Stimulated activated CD8-positive, alpha-beta memory T cell treated with anti-CD3 and anti-CD28 coated beads, Interleukin-15, amount 100 ng/mL, for 24 hours (primary cell): Measurements from ENCODE around the gene HNRNPAB.
"Not testable (repeated sequence)": the region's sequence is repeated elsewhere in the genome, so short reads cannot be mapped to it uniquely, and the experiment has no call there.

Experiments
- DNase-seq: peaks from one replicate; pipeline ENCODE4 v3.0.0-alpha.2; 2020; ENCODE audit warnings: low read depth

Gene HNRNPAB

DNA sequence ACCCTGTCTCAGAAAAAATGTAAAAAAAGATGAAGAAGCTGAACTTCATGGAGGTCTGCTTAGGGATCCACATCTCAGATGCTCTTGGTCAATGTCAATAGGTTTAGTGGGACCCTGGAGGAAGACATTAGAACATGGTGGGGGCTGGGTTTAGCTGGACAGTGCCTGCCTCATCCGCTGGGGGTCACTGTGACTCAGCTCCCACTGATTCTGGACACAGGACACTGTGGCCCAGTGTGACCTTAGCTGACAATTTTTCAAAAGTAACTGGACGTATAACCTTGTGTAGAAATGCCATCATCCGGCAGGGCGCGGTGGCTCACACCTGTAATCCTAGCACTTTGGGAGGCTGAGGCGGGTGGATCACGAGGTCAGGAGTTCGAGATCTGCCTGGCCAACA, 7.3 kb upstream of the HNRNPAB start:
- no peak for DNase-seq

DNA sequence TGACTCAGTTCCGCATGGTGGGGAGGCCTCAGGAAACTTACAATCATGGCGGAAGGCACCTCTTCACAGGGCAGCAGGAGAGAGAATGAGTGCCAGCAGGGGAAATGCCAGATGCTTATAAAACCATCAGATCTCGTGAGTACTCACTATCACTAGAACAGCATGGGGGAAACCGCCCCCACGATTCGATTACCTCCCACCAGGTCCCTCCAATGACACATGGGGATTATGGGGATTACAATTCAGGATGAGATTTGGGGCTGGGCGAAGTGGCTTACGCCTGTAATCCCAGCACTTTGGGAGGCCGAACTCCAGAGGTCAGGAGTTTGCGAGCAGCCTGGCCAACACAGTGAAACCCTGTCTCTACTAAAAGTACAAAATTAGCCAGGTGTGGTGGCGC, 6.2 kb upstream of the HNRNPAB start:
- not testable (repeated sequence) for DNase-seq

DNA sequence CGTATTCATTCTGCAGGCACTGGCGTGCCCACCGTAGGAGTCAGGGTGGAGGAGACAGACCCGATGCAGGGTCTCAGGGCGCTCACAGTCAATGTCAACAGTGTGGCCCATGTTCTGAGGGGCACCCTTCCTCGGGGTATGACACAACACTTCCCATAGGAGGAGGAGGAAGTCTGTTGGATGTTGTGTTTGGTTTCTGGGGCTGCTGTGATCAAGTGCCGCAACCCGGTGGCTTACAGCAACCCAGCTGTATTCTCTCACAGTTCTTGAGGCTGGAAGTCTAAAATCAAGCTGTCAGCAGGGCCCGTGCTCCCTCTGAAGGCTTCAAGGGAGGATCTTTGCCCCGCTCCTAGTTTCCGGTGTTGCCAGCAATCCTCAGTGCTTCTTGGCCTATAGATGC, 5.6 kb upstream of the HNRNPAB start:
- no peak for DNase-seq

DNA sequence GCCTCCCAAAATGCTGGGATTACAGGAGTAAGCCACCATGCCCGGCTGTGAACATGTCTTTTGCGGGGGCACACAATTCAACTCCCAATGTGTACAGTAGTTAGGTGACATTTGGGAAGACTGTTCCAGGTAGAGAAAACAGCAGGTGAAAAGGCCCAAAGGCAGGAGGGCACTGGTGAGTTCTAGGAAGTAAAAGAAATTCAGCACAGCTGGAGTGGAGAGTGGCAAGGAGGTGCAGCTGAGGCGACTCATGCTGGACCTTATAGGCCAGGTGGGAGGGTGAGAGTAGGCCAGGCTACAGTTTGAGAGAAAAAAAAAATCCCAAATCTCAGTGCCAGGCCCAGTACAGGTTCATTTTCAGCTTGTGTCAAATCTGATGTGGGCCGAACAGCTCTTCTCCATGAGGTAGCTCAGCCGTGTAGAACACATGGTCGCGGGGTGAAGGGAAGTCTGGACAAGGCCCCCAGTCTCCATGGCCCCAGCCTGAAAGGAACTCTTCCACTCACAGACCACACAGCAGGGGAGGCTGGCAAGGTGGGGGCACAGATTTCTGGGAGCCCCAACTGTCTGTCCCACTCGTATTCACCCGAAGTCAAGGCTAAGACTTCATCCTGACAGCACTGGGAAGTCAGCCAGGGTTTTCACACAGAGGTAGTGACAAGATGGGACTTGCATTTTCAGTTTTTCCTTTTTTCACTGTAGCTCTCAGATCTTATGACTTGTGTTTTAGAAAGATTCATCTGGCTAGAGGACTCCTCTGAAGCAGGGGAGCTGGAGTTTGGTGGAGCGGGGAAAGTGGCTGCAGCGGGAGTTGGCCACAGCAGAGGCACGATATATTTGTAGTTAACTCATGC, 4.5 kb upstream of the HNRNPAB start:
- DNase-seq = no peak

DNA sequence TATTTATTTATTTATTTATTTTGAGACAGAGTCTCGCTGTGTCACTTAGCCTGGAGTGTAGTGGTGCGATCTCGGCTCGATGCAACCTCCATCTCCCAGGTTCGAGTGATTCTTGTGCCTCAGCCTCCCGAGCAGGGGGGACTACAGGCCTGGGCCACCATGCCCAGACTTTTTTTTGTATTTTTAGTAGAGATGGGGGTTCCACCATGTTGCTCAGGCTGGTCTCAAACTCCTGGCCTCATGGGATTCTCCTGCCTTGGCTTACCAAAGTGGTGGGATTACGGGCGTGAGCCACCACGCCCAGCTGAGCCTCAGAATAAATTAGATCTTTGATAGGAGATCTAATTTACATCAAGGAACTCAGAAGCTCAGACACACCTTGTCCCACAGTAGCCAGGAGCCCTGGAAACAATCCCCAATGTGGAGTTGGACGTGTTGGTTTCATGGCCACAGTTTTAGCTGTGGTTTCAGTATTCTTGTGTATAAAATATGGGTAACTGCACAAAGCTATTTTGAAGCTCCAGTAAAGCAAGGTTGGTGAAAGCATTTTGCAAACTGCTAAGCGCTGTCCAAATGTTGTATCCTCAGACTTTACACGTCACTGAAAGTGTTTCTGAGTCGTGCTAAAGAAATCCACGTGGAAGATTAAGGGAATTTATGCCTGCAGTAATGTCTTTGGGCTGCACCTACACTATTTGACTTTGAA, 3.0 kb upstream of the HNRNPAB start:
- DNase-seq = no peak

DNA sequence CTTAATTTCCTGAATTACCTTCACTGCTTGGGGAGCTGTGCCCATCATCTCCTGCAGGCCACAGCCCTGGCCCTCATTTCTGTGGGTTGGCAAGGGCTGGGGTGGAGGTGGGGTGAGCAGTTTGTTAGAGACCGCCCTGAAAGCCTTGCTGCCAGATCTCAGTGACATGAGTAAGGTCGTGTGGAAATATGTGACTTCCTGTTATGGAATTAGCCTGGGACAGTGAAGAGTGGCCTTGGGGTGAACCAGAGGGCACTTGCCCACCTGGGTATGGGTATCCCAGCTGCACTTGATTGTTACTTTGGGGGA, 2.5 kb upstream of the HNRNPAB start:
- DNase-seq = no peak

DNA sequence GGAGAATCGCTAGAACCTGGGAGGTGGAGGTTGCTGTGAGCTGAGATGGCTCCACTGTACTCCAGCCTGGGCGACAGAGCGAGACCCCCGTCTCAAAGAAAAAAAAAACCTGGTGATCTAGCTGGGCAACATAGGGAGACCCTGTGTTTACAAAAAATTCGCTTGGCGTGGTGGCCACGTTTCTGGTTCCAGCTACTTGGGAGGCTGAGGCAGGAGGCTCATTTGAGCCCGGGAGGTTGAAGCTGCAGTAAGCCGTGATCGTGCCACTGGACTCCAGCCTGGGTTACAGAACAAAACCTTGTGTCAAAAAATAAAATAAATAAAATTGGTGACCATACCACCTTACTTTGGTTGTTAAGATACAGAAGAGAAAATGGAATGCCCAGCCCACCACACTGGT, 1.8 kb upstream of the HNRNPAB start:
- no peak for DNase-seq

DNA sequence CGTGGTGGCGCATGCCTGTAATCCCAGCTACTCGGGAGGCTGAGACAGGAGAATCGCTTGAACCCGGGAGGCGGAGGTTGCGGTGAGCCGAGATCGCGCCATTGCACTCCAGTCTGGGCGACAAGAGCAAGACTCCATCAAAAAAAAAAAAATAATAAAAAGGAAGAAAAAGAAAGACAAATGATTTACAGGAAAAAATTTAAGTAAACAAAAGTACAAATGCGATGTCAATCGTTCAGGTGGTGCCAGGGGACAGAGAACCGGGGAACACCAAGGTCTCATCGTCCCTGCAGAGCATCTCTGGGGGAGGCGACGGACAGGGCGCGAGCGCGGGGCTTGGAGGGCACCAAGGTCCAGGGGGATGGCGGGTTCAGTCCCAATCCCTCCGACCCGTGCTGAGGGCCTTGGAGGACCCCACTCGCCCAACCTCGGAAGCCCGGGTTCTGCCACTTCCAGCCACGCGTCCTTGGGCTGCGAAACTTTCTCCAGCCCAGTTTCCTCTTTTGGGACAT, 607 bp upstream of the HNRNPAB start:
- no peak for DNase-seq

DNA sequence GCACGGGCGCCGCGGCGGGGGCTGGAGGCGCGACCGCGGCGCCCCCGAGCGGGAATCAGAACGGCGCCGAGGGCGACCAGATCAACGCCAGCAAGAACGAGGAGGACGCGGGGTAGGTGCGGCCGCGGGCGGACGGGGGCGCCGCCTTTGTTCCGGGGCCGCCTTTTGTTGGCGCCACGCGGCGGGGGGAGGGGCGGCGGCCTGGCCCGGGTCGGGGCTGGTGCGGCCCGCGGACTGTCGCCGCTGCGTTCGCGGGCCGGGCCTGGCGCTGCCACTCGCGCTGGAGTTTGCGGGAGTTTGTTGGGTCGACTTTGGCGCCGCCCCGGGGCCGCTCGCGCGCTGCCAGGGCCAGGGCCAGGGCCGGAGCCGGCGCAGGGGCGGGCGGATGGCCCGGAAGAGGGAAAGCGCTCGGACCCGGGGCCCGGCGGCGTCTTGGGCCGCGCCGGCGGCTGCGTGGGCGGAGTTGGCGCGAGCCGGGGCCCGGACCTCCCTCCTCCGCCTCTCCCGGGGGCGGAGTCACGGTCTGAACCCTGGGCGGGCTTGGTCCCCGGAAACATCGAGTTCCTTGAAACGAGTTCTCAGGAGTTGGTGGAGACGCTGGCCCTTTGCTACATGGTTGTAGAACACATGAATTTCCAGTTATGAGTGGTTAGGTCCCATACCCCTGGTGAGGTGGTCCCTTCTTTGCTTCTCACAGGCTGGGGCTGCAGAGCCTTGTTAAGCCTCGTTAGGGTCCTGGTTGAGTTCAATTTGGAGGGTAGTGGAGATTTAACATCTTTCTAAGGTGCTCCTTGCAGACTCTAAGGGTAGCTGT, 809 bp downstream of the HNRNPAB start:
- peak; percentile 52 for DNase-seq

DNA sequence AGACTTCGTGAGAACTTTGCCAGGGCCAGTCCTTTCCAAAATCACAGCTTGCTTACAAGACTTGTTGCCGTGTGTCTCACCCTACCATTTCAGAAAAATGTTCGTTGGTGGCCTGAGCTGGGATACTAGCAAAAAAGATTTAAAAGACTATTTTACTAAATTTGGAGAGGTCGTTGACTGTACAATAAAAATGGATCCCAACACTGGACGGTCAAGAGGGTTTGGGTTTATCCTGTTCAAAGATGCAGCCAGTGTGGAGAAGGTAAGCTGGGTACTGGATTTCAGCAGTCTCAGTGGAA, 1.4 kb downstream of the HNRNPAB start:
- no peak for DNase-seq

DNA sequence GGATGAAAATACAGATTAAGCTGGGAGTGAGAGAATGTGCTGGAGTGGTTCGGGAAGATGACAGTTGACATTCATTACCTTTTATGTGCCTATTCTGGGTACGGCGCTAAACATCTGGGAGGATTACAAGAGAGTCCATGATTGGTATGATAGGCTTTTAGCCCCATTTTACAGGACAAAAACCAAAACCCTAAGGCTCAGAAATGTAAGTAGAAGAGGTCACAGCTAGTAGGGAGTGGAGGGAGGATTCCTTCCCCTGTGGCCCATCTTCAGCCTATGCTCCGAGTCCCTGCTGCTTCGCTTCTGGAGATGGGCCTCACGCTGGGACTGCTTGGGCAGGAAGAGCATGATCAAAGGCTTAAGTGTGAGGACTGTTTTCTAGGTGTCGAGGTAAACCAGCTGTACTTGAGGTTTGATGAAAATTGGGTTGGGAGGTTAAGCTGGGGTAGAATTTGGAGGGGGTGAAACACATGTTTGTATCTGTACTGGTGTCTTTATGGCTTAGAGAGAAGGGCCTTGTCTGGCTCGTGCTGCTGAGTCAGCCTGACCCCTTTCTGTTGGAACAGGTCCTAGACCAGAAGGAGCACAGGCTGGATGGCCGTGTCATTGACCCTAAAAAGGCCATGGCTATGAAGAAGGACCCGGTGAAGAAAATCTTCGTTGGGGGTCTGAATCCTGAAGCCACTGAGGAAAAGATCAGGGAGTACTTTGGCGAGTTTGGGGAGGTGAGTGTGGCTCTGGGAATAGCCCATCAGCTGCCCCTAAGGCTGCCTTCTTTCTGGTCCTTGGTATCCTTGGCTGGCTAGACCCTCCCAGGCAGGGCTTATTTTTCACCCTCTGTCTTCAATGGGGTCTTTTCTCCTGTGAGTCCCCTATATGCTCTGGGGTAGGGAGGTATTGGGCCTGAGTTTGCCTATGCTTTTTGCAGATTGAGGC, 2.1 kb downstream of the HNRNPAB start:
- no peak for DNase-seq

DNA sequence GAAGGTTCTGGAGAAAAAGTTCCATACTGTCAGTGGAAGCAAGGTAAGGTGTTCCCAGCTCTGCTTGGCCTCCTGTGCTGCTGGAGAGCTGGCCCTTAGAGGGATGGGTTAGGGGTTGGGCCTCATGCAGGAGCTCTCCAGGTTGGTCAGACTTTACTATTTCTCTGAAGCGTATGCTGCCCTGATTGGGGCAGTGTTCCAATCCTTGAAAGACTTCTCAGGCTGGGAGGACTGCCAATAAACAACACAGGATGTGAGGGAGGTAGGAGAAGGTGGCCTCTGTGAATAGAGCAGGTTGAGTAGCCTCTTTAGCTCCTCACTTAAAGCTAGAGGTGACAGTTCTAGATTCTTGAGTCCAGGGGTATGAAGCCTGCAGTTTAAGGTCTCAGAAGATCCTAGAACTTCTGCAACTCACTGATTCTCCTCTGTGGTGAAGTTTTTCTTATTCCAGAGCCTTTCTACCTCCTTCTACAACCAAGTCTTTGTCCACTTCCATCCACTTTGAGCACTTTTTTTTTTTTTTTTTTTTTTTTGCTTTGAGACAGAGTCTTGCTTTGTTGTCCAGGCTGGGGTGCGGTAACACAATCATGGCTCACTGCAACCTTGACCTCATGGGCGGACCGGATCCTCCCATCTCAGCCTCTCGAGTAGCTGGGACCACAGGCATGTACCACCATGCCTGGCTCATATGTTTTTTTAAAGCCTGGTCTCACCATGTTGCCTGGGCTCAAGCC, 3.0 kb downstream of the HNRNPAB start:
- DNase-seq = no peak

DNA sequence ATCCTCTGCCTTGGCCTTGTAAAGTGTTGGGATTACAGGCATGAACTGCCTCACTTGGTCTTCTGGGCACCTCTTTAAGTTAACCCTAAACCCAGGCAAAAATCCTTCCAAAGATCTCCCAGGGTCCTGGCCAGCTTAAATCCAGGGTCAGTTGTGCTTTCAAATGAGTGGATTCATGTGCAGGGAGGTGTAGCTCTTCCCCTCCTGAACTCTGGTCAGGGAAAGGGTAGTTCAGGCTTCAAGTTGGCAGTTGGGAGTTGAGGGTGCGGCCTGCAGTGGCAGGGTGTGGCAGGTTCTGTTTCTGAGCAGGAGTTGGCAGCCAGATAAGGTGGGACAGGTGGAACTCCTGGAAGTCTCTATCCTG, 3.6 kb downstream of the HNRNPAB start:
- DNase-seq = no peak

DNA sequence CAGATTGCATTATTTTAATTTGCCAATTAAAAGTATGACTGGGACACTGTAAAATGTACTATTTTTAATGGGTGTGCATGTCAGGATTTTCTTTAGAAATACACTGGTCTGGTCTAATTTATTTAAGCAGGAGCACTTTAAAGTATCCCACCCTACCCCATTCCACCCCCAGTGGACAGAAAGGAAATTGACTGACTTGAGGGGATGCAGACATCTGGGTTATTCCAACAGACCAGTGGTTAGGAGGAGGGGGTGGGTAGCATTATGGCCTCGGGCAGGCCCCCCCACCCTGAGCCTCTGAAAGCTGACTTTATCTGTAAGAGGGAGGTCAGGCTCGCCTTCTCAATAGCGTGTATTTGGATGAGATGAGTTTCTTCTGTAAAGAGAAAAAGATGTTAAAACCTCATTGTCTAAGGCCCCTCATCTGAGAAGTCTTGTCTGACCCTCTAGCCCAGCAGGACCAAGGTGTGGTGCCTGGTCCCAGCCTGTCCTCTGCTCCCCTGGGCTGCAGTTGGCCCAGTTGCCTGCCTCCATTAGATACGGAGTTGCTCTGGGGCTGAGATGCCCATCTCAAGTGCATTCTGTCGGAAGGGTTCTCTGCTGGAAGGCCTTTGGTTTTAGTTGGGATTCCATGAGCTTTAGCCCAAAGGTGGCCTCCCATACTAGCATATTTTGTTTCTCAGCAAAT, 4.4 kb downstream of the HNRNPAB start:
- no peak for DNase-seq

DNA sequence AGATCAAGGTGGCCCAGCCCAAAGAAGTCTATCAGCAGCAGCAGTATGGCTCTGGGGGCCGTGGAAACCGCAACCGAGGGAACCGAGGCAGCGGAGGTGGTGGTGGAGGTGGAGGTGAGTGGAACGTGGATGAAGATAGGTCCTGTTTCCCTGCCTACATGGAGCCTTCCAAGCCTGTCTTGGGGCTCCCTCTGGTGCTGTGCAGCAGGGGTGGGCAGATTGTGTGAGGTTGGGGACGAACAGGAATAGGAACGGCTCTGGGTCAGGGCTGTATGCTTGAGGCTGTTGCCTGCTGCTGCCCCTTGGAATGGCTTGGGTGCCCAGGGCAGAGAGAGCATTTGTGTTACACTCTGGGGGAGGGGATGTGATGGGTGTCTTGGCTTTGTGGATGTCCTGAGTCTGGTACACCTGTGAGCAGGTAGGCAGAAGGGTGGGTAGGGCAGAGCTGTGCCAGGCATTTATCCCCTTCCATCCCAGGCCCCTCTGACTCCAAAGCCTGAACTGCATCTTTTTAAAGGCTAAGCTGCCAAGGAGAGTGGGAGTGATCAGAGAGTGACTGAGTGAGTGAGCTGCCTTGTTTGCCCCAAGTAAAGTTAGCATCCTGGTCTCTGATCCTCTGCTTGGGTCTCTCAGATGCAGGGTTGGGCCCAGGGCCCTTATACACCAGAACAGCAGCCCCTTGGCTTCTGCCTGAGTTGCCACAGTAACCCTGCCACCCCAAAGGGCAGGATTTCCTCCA, 5.2 kb downstream of the HNRNPAB start:
- no peak for DNase-seq

DNA sequence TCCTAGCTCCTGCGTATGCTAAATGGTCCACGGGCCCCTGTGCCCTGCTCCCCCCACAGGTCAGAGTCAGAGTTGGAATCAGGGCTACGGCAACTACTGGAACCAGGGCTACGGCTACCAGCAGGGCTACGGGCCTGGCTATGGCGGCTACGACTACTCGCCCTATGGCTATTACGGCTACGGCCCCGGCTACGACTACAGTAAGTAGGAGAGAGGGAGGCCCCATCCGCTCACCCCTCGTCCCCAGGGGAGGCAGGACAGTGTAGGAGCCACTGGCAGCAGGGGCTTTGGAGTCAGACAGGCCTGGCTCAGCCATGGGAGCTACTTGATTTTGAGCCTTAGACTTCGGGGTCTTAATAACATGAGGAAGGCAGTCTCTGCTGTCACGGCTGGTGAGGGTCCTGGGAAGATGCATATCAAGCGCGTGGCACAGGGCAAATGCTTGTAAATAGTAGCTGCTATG, 5.8 kb downstream of the HNRNPAB start:
- no peak for DNase-seq

DNA sequence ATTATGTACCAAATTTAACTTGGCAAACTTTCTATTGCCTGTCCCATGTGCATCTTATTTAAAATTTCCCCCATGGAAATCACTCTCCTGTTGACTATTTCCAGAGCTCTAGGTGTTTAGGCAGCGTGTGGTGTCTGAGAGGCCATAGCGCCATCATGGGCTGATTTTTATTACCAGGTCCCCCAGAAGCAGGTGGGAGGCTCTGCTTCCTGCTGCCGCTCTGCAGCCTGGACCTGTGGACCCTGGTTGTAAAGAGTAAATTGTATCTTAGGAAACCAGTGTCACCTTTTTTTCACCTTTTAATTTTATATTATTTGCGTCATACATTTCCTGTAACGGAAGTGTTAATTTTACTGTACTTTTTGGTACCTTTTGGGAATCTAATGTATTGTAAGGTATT, 6.4 kb downstream of the HNRNPAB start:
- no peak for DNase-seq

DNA sequence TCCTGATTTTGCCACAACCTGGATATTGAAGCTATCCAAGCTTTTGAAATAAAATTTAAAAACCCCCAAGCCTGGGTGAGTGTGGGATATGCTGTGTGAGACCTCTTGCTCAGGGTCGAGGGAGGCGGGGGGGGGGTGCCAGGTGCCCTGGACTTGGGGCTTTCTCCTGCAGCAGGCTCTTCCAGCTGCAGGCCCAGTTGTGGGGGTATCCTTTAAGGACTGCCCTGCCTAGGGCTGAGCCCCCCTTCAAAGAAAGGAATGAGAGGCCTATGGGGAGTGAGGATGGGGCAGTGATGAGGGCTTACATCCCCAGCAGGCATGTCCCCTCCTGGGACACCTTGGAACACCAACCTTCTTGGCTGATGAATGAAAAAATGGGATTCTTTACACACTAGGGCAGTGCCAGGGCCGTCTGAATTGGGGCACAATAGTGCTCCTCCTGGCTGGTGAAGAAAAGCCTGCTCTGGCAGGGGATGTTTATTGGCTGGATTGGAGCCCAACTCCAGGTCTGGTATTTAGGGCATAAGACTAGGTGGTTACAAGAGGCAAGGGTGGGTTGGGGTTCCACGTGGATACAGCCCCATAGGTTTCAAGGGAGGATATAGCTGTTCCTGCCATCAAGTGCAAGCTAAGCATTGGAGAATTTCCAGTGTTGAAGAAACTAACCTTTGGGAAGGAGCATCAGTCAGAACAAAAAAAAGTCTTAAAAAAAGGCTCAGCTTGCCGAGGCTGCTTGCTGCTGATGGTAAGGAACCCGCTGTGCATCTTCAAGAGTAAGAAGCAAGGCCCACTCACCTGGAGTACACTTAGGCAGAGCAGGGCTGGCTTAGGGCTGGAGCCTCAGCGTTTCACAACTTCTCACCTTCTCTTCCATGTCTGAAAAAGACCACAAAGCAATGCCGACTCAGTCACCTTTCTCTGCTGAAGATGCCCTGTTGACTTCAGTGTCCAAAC, 7.0 kb downstream of the HNRNPAB start:
- DNase-seq = no peak
